Natural killer cell (primary cell): Measurements from ENCODE around the gene PIKFYVE. TPM values are rescaled to one million over a fixed set of nuclear protein-coding genes. Genes with fewer than 3 reads are reported as not detected.

Experiments
- ATAC-seq, 3 donors: fragments of 150-1000 bp in 2 of 3; fragments of 200-7000 bp in 1 of 3; cut with Tn5 transposase; 1 replicate in 1 of 3; 2 replicates in 2 of 3; pipeline ENCODE4 v1.10.0; 2021; ENCODE audit warnings: mild to moderate bottlenecking in 2 of 3, moderate library complexity in 2 of 3
- DNase-seq, 2 donors: peaks; one replicate each; pipeline versions ENCODE4 v3.0.0 to v3.0.0-alpha.2; 2013 to 2021; ENCODE audit warnings: mixed read lengths in 1 of 2
- H3K27ac ChIP-seq: one replicate; pipeline ENCODE4 v1.5.1; 2013; ENCODE audit warnings: mild to moderate bottlenecking, low read length
- H3K27me3 ChIP-seq: one replicate; pipeline ENCODE4 v1.6.1; 2013; ENCODE audit warnings: low read length; ENCODE audit not compliant: control insufficient read depth, insufficient read depth
- H3K36me3 ChIP-seq: one replicate; pipeline ENCODE4 v1.6.1; 2013; ENCODE audit warnings: low read length; ENCODE audit not compliant: control insufficient read depth, insufficient read depth
- H3K4me1 ChIP-seq: one replicate; pipeline ENCODE4 v1.6.1; 2013; ENCODE audit warnings: low read length; ENCODE audit not compliant: control insufficient read depth, insufficient read depth
- H3K4me3 ChIP-seq: one replicate; pipeline ENCODE4 v1.5.1; 2013; ENCODE audit warnings: low read length
- H3K9me3 ChIP-seq: one replicate; pipeline ENCODE4 v1.6.1; 2013; ENCODE audit warnings: low read length; ENCODE audit not compliant: control insufficient read depth, insufficient read depth
- H3K27ac Mint-ChIP-seq, 2 donors: one replicate each; pipeline ENCODE4 v1.8.0; 2022; ENCODE audit warnings: mild to moderate bottlenecking in 2 of 2, mixed read lengths in 2 of 2, moderate library complexity in 1 of 2
- H3K27me3 Mint-ChIP-seq, 2 donors: one replicate each; pipeline ENCODE4 v1.8.0; 2022; ENCODE audit warnings: low read depth in 2 of 2, mixed read lengths in 2 of 2
- H3K36me3 Mint-ChIP-seq: one replicate; pipeline ENCODE4 v1.8.0; 2022; ENCODE audit warnings: mixed read lengths
- H3K4me1 Mint-ChIP-seq, 2 donors: one replicate each; pipeline ENCODE4 v1.8.0; 2022; ENCODE audit warnings: mixed read lengths in 2 of 2
- H3K4me3 Mint-ChIP-seq: one replicate; pipeline ENCODE4 v1.8.0; 2022; ENCODE audit warnings: mild to moderate bottlenecking, moderate library complexity, mixed read lengths
- H3K9me3 Mint-ChIP-seq, 2 donors: one replicate each; pipeline ENCODE4 v1.8.0; 2022; ENCODE audit warnings: mixed read lengths in 2 of 2
- CTCF ChIP-seq: fragments of 200-600 bp; IDR thresholded peaks from one replicate; pipeline ENCODE4 v1.8.0; 2022; ENCODE audit warnings: antibody characterized with exemption
- WGBS: methylation state at CpG from one replicate; pipeline ENCODE4 v1.1.7; 2013; ENCODE audit warnings: missing lambda C conversion rate; ENCODE audit not compliant: insufficient coverage; 5-methylcytosine and 5-hydroxymethylcytosine counted together
- intact Hi-C: fragments of 100-400 bp; cut with micrococcal nuclease; formaldehyde crosslinking; loops from one replicate; pipeline ENCODE4 v1.14.2; 2022
- total RNA-seq, 4 donors: library from RNA; stranded (reverse); fragments of 120-200 nt in 1 of 4; gene quantifications; one replicate each; pipeline versions ENCODE4 v1.2.3 to v1.2.4, GENCODE V29; 2013 to 2022

The PIKFYVE gene
- total RNA-seq, 3 donors from 2014 or later (not counting 1 experiment from before 2014, with no cell fraction given) = 38.9 to 48.7 (median 39.2) TPM

DNA sequence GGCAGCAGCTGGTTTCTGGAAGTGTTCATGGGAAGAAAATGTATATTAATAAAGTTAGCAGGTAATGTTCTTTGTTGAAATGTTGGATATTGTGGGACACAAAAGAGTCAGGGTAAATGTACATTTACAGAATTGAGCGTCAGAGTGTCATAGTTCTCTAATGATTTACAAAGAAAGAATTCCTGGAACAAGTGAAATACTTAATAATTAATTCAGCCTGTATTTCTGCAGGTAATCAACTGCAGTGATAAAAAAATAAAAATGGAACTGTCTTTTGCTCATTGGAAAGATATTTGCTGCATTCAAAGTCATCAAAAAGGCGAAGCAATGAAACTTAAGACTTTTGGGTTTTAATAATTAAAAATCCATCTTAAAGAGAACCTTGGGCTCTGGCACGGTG, 113.1 kb downstream of the PIKFYVE start:
- Histone ChIP-seq H3K27me3 (peaks cover 5% of the 10 kb centered on the region), H3K36me3 (no peaks in the 10 kb centered on the region), H3K4me1 (no peaks in the 10 kb centered on the region), H3K27ac (no peak overlapping the region), H3K4me3 (no peak overlapping the region), H3K9me3 (no peaks in the 10 kb centered on the region)
- Mint-ChIP-seq H3K4me3 (no peak overlapping the region), H3K27me3 (peaks cover 19 to 21% of the 10 kb centered on the region in 2 donors), H3K4me1 (no peaks in the 10 kb centered on the region), H3K9me3 (no peaks in the 10 kb centered on the region), H3K36me3 (no peaks in the 10 kb centered on the region), H3K27ac (no peak overlapping the region)
- DNase-seq (no peak), ATAC-seq (no peak)
- no peak for TF ChIP-seq CTCF
- 95% methylated on average over 3 of the region's 3 CpGs for WGBS
- intact Hi-C loops = no loop called here

- H3K27ac ChIP-seq = no peak overlapping the region
- Mint-ChIP-seq H3K27ac (no peak overlapping the region), H3K27me3 (peaks cover 22% of the 10 kb centered on the region in 2 donors), H3K4me1 (no peaks in the 10 kb centered on the region), H3K9me3 (no peaks in the 10 kb centered on the region), H3K36me3 (no peaks in the 10 kb centered on the region), H3K4me3 (no peak overlapping the region)
- ATAC-seq (no peak), DNase-seq (no peak)
- H3K9me3 ChIP-seq = no peaks in the 10 kb centered on the region
- H3K4me1 ChIP-seq = no peaks in the 10 kb centered on the region
- H3K4me3 ChIP-seq = no peak overlapping the region
- WGBS = 85% methylated on average over 2 of the region's 4 CpGs
- H3K36me3 ChIP-seq = no peaks in the 10 kb centered on the region
- intact Hi-C loops = no loop called here
- peaks cover 7% of the 10 kb centered on the region for H3K27me3 ChIP-seq
- TF ChIP-seq CTCF = no peak
Observed at GRCh38 chr2:208384637-208385036, 118.6 kb downstream of the PIKFYVE start.

DNA sequence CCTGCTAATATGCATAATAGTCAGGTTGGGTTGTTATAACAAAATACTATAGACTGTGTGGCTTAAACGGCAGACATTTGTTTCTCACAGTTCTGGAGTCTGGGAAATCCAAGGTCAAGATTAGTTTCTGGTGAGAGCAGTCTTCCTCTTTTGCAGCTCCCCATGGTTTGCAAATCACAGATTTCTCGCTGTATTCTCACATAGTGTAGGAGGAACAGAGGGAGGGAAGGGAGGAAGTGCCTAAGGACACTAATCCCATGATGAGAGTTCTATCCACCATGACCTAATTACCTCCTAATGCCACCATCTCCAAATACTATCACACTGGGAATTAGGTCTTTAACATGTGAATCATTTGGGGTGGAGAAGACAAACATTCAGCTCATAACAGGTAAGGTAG, 120.5 kb downstream of the PIKFYVE start:
- no peak for ATAC-seq
- Histone ChIP-seq H3K36me3 (no peaks in the 10 kb centered on the region), H3K4me3 (no peak overlapping the region), H3K27me3 (peaks cover 7% of the 10 kb centered on the region), H3K4me1 (no peaks in the 10 kb centered on the region), H3K9me3 (no peaks in the 10 kb centered on the region), H3K27ac (no peak overlapping the region)
- intact Hi-C loops = no loop called here
- WGBS = 0% methylated on average over 1 of the region's 2 CpGs
- no peak for TF ChIP-seq CTCF
- Mint-ChIP-seq H3K36me3 (no peaks in the 10 kb centered on the region), H3K27ac (no peak overlapping the region), H3K4me1 (no peaks in the 10 kb centered on the region), H3K4me3 (no peak overlapping the region), H3K9me3 (no peaks in the 10 kb centered on the region), H3K27me3 (peaks cover 13 to 19% of the 10 kb centered on the region in 2 donors)
- DNase-seq = no peak

- H3K27me3 ChIP-seq = peaks cover 2% of the 10 kb centered on the region
- Mint-ChIP-seq H3K27me3 (peaks cover 0 to 3% of the 10 kb centered on the region in 2 donors), H3K4me1 (no peaks in the 10 kb centered on the region), H3K27ac (no peak overlapping the region), H3K4me3 (no peak overlapping the region), H3K9me3 (peaks cover 0 to 7% of the 10 kb centered on the region in 2 donors), H3K36me3 (no peaks in the 10 kb centered on the region)
- 86% methylated on average over 3 of the region's 3 CpGs for WGBS
- no peaks in the 10 kb centered on the region for H3K36me3 ChIP-seq
- DNase-seq (no peak), ATAC-seq (no peak)
- no peak overlapping the region for H3K4me3 ChIP-seq
- no peak for TF ChIP-seq CTCF
- no peak overlapping the region for H3K27ac ChIP-seq
- intact Hi-C loops = no loop called here
- no peaks in the 10 kb centered on the region for H3K4me1 ChIP-seq
- peaks cover 20% of the 10 kb centered on the region for H3K9me3 ChIP-seq
Observed at GRCh38 chr2:208389940-208390339, 123.9 kb downstream of the PIKFYVE start.
